ENCODE data around the gene PPM1H.
"Not testable (repeated sequence)": the region's sequence is repeated elsewhere in the genome, so short reads cannot be mapped to it uniquely, and the experiment has no call there.

GRCh38 chr12:62879228-62879627, 55.7 kb downstream of the PPM1H start:
- not testable (repeated sequence) for TF ChIP-seq CTCF (conservative IDR thresholded peaks at IDR 0.05 in 1 of 2, IDR thresholded peaks at IDR 0.05 in 1 of 2; ENCODE audit: extremely low read depth in 1 of 2, insufficient read depth in 1 of 2, low read depth in 1 of 2, low read length in 2 of 2); EZH2 (IDR thresholded peaks at IDR 0.05; ENCODE audit: borderline replicate concordance, low read length)

Data from mammary epithelial cell (primary cell).